Mammary microvascular endothelial cell (primary cell): ENCODE data around the gene TLR6. TPM values are rescaled to one million over a fixed set of nuclear protein-coding genes. Genes with fewer than 3 reads are reported as not detected.

ENCODE experiments used
- total RNA-seq: library from RNA; depleted of rRNA; stranded (reverse); fragments of >200 nt; gene quantifications from 2 replicates; pipeline ENCODE4 v1.2.3, GENCODE V29; 2015

TLR6 gene
- 1.3 and 1.4 TPM in 2 replicates for total RNA-seq

GRCh38 chr4:38856524-38857337 is at the start of gene TLR6:
Gene TLR6 (minus strand): TSS chr4:38856817. CDS start chr4:38829473, 27,344 bp downstream.

GRCh38 chr4:38867478-38868058 is 11.0 kb upstream of the TLR6 start, which contains the start of gene FAM114A1:
Gene FAM114A1 (plus strand): TSS chr4:38867806. CDS start chr4:38878079, 10,273 bp downstream.

DNA sequence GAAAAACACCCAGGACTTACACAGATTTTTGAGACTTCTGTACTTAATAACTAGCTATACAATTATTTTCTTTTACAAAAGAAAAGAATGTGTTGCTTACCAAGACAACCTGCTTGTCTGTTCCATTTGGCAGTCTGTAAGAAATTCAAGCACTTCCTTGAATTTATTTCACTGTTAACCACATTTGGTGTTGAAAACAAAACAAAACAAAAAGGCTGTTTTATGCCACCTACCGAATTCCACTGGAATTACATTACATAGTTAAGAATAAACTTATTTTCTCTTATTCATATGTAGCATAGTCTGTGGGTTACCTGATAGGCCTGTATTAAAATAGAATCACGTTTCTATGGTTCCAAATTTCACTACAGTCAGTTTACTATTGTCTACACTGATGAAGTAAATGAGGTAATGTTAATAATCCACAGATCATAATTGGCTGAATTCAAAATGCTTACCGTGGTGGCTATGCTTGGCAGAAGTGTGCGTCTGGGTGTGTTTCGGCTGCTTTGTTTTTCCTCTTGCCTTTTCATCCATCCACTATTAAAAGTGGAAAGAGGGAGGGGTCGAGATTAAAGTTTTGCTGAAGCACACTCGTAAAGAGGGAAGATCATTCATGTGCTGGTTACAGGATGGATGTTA is 51.8 kb downstream of the TLR6 start, which contains the start of gene TLR1:
Gene TLR1, minus strand, starts transcription at position 138 of the 642 bp plus-strand sequence. CDS start 5,960 bp downstream, outside the sequence.

GRCh38 chr4:38782452-38783108 is 74.0 kb downstream of the TLR6 start, which contains the start of gene TLR10:
Gene TLR10 (minus strand): TSS chr4:38782990. CDS start chr4:38775590, 7,400 bp downstream.

Other genes starting within 250 kb of the TLR6 start
- 35.2 and 36.7 TPM in 2 replicates for gene KLF3, start 192.6 kb downstream of the TLR6 start, total RNA-seq
- gene TLR10, start 73.8 kb downstream of the TLR6 start, total RNA-seq = not detected in 2 replicates
- gene TLR1, start 52.0 kb downstream of the TLR6 start, total RNA-seq = 1.3 and 1.8 TPM in 2 replicates
- gene FAM114A1, start 11.0 kb upstream of the TLR6 start, total RNA-seq = 94.5 and 109 TPM in 2 replicates
- 4.4 and 6.0 TPM in 2 replicates for gene TMEM156, start 175.6 kb upstream of the TLR6 start, total RNA-seq
- 59.5 and 68.8 TPM in 2 replicates for gene KLHL5, start 205.4 kb upstream of the TLR6 start, total RNA-seq